HG02884 (cell line): Measurements from ENCODE around the gene PRTG.
"Not testable (repeated sequence)": the region's sequence is repeated elsewhere in the genome, so short reads cannot be mapped to it uniquely, and the experiment has no call there.

ENCODE experiments used
- ATAC-seq: cut with Tn5 transposase; IDR thresholded peaks from one replicate; pipeline ENCODE4 v1.9.1; 2021; ENCODE audit warnings: mild to moderate bottlenecking, moderate library complexity; ENCODE audit not compliant: unreplicated experiment

Gene PRTG

DNA sequence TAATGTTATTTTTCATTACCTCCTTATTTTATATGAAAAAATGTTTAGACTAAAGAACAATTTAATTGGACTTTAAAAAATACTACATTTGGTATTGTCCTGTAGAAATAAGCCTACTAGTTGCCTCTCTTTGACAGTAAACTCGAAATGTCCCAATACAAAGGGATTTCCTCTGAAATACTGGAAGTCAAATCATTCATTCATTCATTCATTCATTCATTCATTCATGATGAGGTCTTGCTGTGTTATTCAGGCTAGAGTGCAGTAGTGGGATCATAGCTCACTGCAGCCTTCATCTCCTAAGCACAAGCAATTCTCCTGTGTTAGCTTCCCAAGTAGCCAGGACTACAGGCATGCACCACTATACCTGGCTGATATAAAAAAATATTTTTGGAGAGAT lies 104.2 kb downstream of the PRTG start:
- no peak for ATAC-seq

DNA sequence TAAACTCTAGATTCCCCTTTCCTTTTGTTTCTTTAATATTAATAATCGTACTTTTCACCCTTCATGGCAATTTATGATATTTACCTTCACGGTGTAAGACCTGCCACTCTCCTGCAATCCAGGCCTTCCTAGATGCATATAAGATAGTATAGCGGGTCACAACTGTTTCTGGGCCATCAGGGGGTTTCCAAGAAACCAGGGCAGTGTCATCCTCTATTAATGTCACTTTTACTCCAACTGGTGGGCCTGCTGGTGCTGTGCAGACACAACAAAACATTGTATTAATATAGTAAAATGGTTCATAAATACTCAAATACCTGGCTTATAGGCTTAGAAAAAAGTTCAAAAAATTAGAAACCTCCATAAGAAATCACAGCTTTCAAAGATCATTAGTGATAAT lies 105.9 kb downstream of the PRTG start:
- ATAC-seq, result no peak

DNA sequence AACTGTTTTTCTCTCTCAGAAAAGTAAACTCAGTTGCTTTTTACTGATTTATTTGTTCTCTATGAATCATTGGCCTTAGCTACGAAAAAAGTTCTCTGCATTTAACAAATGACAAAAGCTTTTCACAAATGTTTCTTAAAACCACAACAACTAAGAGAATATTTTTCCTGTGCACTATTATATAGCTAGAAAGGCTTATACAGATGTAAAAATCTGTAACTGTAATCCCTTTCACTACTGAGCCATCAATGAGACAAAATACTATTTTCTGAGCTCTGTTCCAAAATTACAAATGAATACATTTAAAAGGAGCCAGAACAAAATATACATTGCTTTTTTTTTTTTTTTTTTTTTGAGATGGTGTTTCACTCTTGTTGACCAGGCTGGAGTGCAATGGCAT lies 109.2 kb downstream of the PRTG start:
- no peak for ATAC-seq

DNA sequence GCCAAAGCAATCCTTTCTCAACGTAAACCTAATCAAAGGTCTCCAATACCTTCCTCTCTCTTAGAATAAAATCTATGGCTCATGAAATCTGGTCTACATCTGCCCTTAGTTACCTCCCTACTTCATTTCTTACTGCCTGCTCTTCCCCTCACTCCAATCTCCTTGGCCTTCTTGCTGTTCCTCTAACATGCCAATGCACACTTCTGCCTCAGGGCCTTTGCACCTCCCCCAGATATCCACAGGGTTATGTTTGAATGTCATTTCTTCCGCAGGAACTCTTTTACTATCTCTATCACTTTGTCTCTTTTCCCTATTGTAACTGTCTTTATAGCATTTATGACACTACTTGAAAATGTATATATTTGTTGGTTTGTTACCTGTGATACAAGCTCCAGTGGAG lies 110.5 kb downstream of the PRTG start:
- no peak for ATAC-seq

DNA sequence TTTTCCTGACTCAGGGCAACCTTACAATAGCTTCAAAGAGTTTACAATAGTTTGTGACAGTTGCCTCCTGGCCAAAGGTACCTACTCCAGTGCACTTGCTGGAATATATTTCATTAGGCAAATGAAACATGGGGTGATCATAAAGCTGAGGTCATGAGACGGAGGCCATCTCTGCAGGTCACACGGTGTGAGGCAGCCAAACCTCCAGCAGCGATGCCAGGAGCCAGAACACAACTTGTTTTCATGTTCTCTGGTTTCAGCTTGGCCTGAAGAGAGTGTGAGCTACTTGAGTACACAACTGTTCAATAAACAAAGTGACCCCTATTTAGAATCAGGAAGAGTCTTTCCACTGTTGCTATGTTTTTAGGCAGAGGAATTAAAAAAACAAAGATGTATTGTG lies 112.1 kb downstream of the PRTG start:
- ATAC-seq, result no peak

DNA sequence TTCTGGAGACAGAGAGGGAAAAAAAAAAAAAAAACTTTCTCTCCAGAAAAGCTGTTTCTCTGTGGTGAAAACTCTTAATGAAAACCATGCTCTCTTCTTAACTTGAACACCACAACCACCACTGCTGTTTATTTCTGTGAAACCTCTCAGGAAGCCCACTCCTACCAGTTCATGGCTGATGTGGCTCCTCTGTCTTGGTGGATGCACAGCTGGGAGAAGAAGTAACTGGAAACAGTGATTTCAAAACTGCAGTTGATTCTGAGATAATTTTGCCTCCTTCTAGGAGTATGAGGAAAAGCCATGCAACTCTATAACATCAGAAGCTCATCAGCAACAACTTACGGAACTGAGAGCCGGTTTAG lies 114.6 kb downstream of the PRTG start:
- ATAC-seq, result no peak

DNA sequence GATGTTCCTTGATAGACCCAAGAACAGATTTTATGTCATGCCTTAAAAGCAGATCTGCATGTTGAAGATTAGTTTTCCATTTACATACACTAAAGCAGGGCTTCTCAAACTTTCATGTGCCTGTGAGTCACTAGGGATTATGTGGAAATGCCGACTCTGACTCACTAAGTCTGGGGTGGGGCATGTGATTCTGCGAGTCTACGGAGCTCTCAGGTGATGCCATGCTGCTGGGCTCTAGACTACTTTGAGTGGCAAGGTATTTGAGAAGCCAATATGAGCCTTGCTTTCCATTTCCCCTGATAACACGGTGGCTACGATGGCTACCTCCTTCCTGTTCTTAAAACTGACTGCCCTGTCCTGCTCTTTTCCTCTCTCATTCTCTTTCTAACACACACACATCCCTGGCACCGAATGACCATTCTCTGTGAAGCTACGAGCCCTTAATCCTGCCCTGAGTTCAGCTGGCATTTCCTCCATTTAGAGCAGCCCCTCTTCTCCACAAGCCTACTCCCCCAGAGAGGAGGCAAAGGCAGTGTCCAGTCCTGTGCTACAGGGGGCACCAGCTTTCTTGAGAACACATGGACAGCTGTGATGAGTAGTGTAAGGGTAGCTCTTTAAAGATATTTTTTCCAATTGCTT lies 115.1 kb downstream of the PRTG start:
- ATAC-seq, result no peak

DNA sequence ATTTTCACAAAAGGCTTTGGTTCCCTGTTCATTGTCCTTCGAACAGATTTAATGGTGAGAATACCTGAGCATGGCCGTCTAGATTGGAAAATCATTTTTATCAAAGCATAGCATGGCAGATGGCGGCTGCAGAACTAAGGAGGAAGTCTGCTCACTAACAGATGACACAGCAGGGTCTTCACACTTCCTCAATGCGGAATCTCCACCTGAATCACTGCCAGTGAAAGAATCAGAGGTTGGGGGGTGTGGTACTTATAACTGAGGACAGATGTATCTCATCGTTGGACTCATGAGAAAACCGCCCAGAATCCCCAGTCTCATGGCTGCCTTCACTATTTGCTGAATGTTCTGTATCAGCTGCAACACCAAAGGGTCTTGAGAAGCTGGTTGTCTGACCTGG lies 123.2 kb downstream of the PRTG start:
- ATAC-seq, result no peak

DNA sequence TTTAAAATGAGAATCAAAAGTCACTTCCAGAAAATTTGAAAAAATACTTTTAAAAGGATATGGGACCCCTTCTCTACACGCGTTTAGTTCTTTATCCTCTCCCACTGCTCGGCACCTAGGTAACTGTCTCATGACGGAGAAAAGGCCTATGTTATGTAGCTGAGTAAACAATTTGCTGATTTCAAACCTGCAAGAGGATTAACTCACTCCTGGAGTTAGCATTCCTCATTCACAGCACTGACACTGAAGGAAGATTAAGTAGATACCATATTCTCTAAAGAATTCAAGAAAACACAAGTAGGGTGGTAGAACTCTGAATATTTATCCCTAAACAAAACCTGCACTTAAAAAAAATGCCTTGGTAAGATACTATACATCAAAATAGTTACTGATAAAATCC lies 124.6 kb downstream of the PRTG start:
- ATAC-seq, result no peak

DNA sequence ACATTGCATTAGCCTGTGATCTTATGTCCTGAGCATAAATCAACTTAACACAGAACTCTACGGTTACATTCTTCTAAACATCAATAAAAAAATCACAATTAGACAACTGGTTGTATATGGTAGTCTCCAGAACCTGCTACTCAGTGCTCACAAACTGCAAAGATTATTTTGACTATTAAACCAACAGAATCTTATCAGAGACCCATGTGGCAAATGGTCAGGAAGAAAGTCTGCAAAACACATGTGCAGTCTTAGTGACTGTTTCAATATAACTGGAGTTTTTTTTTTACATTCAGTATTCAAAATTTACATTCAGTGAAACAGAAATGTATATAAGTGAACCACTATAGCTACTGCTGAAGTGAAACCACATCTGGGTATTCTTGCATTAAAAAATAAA lies 127.5 kb downstream of the PRTG start:
- no peak for ATAC-seq

DNA sequence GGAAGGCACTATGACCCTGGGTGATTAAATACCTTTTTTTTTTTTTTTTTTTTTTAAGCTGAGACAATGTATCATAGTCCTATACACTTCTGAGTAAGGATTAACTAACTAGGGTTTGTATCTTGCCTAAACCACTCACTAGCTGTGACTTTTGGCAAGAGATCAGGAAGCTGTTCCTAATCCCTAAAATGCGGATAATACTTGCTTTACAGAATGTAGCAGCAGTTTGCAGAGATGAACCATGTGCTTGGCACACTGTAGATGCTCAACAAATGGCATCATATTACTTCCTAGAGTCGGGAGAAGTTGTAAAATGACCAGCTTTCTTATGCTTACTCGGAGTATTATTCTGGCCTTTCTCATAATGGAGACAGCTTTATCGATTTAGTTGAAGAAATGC lies 129.2 kb downstream of the PRTG start:
- no peak for ATAC-seq

DNA sequence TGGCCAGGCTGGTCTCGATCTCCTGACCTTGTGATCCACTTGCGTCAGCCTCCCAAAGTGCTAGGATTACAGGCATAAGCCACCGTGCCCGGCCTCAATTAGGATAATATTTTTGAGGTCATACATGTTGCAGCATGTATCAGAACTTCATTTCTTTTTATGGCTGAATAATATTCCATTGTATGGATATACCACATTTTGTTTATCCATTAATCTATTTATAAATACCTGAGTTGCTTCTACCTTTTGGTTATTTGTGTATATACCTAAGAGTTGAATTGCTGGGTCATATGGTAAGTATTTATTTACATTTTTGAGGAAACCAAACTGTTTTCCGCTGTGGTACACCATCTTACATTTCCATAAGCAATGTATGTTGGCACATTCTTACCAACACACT lies 136.7 kb downstream of the PRTG start:
- no peak for ATAC-seq

DNA sequence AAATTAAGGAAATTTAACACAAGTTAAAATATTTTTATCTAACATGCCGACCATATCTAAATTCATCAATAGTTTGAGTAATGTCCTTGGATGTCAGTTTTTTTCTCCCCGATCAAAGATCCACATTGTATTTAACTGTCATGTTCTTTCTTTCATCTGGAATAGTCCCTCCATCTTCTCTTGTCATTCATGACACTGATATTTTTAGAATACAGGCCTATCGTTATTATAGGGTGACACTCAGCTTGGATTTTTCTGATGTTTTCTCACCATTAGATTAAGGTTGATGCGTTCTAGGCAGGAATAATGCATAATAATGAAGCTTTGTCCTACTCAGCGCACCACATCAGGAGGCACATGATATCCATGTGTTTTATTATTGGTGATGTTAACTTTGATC lies 141.6 kb downstream of the PRTG start:
- ATAC-seq, result no peak

DNA sequence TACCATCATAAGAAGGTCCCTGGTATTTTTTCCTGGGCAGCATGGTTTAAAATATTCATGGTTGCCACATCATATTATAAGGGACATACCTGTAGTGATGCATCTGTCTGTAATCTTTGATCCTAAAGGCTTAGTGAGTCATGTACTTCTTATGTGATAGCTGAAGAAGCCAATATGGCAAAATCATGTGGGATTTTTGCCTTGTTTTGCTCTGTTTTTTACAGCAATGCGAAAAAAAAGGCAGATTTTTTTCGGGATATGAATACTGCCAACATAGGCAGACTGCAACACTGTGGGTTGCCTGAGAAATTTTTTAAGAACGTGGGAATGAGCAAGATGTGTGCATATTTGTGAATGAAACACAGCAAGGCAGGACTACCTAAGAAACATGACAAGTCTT lies 143.5 kb downstream of the PRTG start:
- no peak for ATAC-seq

DNA sequence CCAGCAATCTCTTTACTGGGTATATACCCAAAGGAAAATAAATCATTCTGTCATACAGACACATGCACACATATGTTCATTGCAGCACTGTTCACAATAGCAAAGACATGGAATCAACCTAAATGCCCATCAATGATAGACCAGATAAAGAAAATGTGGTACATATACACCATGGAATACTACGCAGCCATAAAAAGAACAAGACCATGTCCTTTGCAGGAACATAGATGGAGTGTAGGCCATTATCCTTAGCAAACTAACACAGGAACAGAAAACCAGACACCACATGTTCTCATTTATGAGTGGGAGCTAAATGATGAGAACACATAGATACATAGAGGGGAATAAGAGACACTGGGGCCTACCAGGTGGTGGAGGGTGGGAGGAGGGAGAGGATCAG lies 149.9 kb downstream of the PRTG start:
- not testable (repeated sequence) for ATAC-seq

DNA sequence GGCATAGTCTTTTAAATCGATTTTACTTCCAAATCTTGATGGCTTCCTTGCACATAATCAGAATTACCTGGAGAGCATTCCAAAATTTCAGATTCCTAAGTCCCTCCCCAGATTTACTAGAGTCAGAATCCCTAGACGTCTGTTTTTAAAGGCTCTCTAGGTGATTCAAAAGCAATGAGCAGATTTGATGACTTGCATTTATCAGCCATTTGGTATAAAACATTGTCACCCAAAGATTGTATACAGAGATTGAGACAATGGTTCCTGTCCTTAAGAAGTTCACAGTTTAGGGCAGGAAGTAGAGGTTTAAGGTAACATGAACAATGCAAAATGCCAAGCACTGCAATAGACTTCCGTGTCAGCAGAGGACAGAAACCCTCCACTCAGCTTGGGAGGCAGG lies 152.2 kb downstream of the PRTG start:
- ATAC-seq, result no peak

DNA sequence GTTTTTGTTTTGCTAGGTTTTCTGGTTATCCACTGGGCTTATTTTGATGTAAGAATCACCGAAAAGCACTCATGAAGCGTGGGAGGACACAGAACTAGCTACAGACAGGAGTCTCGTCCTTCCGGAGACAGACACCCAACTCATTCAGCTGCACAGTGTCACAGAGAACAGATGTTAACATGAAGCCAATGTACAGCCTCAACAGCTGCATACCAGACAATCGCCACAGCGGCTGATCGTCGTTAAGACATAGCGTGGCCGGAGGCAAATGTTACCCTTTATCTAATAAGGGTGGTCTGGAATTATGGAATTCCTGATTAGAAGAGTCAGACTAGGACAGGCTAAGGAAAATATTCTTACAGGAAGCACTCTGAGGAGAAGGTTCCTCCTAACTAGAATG lies 153.7 kb downstream of the PRTG start:
- no peak for ATAC-seq

DNA sequence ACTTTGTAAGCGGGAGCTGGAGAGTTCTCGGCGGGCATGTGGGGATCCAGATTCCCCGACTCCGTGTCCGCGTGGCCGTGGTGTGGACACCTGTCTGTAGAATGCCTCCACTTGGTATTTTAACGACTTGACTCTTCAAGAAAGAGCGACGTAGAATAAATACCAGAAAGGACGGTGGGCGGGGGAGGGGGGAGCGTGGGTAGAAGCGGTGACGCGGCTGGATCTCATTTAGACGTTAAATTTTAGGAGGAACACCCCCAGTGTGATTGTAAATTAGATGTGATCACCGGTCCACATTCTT lies 154.2 kb downstream of the PRTG start:
- no peak for ATAC-seq

DNA sequence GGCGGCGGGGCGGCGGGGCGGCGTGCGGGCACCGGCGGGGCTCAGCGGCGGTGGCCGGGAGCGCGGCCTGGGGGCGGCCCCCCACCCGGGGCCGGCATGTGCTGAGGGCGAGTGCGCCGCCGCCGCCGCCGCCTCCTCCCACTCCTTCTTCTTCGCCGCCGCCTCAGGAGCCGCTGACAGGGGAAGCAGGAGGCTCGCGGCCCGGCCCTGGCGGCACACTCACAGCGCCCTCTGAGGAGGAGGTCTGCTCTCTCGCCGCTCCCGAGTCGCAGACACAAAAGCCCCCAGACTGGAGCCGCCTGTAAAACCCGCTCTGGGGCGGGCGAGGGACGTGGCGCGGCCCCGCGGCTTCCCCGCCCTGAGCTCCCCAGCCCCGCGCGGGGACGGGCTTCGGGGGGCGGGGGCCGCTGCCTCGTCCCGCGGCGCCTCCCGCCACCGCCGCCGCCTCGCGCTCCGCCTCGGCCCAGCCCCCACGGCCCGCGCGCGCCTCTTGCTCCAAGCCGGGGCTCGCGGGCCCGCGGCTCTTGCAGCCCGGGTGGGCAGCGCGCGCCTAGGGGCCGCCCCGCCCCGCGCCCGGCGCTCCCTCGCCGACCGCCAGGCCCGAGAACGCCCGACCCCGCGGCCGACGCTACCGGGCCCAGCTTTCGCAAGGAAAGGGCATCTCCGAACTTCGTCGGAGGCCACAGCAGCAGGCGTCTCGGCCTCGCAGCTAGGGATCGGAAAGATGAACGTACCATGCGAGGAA lies 154.7 kb downstream of the PRTG start, which contains the start of gene PYGO1:
TSS of gene PYGO1 (minus strand) at position 276 of the 745 bp plus-strand sequence. CDS start 462 bp downstream, outside the sequence.
- peak; percentile 78 for ATAC-seq

DNA sequence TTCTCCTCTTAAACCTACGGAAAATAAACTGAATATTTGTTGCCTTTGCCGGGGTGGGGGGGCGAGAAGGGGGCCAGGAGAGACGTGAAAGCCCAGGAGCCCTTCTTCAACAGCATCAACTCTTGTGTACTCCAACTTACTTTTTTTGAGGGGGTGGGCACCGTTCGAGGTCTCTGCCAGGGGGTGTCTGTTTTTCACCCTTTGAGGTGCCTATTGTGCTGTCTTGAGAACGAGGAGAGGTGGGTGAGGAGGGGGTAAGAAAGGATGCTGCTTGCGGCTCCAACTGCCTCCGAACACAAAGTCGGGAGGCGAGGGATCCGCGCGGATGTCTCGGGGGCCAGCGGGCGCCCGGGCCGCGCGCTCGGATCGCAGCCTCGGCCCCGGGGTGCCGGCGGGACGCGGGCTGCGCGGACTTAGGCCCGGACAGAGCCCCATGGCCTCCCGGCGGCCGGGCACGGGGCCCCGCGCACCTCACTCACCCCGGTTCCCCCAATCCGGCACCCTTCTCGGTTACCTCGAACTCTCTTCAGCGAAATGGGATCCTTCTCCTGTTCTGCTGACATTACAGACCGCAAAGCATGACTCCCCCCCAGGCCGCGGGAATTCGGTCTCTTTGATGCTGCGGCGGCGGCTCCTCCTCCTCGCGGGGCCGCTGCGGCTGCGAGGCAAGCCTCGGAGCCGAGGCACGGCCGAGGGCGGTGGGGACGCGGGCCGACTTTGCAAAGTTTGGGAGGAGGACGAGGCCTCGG lies 155.5 kb downstream of the PRTG start:
- ATAC-seq, result peak; percentile 42

DNA sequence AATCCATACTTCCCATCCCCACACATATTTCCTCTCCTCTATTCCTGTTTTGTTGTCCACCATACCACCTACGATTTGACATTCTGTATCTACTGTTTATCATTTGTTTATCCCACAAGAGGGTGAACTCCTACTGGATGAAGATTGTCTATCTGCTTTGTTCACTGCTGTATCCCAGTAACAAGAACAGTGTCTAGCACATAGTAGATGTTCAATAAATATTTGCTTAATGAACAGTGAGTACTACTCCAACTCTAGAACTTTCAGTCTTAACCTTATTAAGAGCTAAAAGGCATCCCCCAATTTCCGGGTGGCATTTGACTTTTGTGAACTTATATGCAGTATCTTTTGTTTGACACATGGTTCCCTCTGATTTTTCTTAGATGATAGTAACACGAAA lies 156.1 kb downstream of the PRTG start:
- ATAC-seq, result no peak

DNA sequence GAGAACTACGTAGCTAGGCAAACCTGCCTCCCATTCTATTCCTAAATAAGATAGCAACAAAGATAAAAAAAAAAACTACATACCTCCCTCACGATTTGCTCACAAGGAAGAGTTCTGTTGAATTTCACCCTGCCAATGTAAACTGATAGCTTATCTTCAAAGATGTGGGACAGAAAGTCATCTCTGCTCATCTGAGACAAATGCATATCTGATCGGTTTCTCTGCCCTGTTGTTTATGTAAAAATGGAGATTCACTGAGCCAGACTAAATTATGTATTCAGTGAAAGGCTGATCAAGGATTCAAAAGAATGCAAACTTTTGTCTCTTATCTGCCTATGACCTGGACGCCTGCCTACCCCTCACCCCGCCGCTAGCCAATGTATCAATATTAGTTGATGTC lies 166.0 kb downstream of the PRTG start:
- no peak for ATAC-seq
